Measurements from ENCODE around the gene SS18. TPM values are rescaled to one million over a fixed set of nuclear protein-coding genes. Genes with fewer than 3 reads are reported as not detected.

The SS18 gene
- total RNA-seq, 1 experiment from 2014 or later = 60.0 TPM

DNA sequence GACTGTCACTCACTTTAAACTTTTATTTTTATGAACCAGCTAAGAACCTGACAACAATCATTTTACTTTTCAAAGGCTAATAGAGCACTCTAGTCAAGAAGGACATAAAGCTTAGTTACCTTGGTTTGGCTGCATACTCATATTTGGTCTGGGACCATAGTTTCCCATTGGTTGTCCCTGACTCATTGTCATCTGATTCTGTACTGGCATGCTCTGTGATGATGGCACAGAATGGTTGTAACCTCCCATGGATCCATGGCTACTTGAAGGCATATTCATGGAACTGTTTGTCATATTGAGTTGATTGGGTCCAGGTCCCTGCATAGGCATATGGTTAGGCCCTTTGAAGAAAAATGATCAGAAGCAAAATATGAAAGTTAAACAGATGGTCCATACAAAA, 37.9 kb downstream of the SS18 start (continued):
- no peak for TF ChIP-seq RAD21 (IDR thresholded peaks at IDR 0.05; ENCODE audit: low read depth)
- no peak for TF ChIP-seq EGR1 (IDR thresholded peaks at IDR 0.05; ENCODE audit: low read depth)
- no peak for TF ChIP-seq YY1 (IDR thresholded peaks at IDR 0.05; ENCODE audit: extremely low read depth, insufficient replicate concordance, low read depth, low read length)
- no peak for TF ChIP-seq ZFX (IDR thresholded peaks at IDR 0.05)
- no peak for TF ChIP-seq ELF1 (IDR thresholded peaks at IDR 0.05; ENCODE audit: borderline replicate concordance, low read depth)
- no peak for TF ChIP-seq ZNF274 (IDR thresholded peaks at IDR 0.05; ENCODE audit: low read depth, low read length)
- TF ChIP-seq, protein P1, sequence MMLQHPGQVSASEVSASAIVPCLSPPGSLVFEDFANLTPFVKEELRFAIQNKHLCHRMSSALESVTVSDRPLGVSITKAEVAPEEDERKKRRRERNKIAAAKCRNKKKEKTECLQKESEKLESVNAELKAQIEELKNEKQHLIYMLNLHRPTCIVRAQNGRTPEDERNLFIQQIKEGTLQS (IDR thresholded peaks at IDR 0.05) = no peak
- no peak for TF ChIP-seq JUND (IDR thresholded peaks at IDR 0.05)

DNA sequence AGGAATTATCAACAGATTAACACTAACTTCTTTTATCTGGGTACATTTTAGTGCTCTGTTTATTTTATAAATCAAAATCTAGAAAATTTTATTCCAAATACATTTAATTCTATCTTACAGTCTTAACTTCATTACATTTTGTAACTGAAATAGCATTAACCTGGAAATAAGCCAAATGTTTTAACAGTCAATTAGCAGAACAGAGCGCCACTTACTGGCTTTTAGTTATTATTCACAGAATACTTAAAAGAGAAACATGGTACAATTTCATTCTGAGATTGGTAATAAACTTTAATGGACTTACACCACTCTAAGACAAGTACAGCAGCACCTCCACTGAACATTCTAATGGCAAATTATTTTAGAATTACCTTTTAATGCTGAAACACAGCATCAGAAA, 38.6 kb downstream of the SS18 start:
- ChIA-PET CTCF (no interaction called here), POLR2A (no interaction called here), RAD21 (ENCODE audit: low non-redundant PET in 1 of 2, low total read pairs in 2 of 2, uncharacterized antibody in 2 of 2, unreplicated experiment in 2 of 2) (no interaction called here)
- Histone ChIP-seq H3K27ac (ENCODE audit: low read depth, low read length) (no peak overlapping the region), H4K20me1 (ENCODE audit: insufficient read depth) (peaks cover 8% of the 10 kb centered on the region; the same call in 1 of the 2 replicates), H3K4me3 (replicated peaks in 1 of 2; ENCODE audit: low read depth in 1 of 2, low read length in 2 of 2) (no peak overlapping the region), H3K4me2 (ENCODE audit: low read length) (no peak overlapping the region), H3K4me1 (ENCODE audit: control insufficient read depth in 1 of 2, insufficient read depth in 2 of 2, low read length in 2 of 2) (no peaks in the 10 kb centered on the region), H2AFZ (ENCODE audit: low read depth, low read length, poor library complexity, severe bottlenecking) (no peak overlapping the region), H3K9me3 (ENCODE audit: control insufficient read depth in 1 of 2, insufficient read depth in 1 of 2, low read depth in 1 of 2, low read length in 2 of 2) (no peaks in the 10 kb centered on the region), H3K9me2 (ENCODE audit: insufficient read depth) (no peaks in the 10 kb centered on the region), H3K9ac (ENCODE audit: low read length) (no peak overlapping the region), H3K36me3 (ENCODE audit: control insufficient read depth in 1 of 2, insufficient read depth in 2 of 2, low read length in 2 of 2) (peaks cover 16 to 23% of the 10 kb centered on the region in 2 experiments), H3K27me3 (ENCODE audit: insufficient read depth, low read length) (no peaks in the 10 kb centered on the region), H3K79me2 (ENCODE audit: insufficient read depth, low read length) (peaks cover 38% of the 10 kb centered on the region)
- ATAC-seq (no peak), DNase-seq (ENCODE audit: low read depth, low spot score) (no peak)
- no TSS peak for BruUV-seq (replicated peaks)
- intact Hi-C loops (cut with micrococcal nuclease) = no loop called here
- TF ChIP-seq JUND (IDR thresholded peaks at IDR 0.05) (no peak), CEBPB (IDR thresholded peaks at IDR 0.05; ENCODE audit: low read depth) (no peak), CBX3 (IDR thresholded peaks at IDR 0.05; ENCODE audit: low read depth) (no peak), SP1 (IDR thresholded peaks at IDR 0.05; ENCODE audit: low read depth) (no peak), ZFX (IDR thresholded peaks at IDR 0.05) (no peak), ZNF274 (IDR thresholded peaks at IDR 0.05; ENCODE audit: low read depth, low read length) (no peak), EZH2 (IDR thresholded peaks at IDR 0.05) (no peak), YY1 (IDR thresholded peaks at IDR 0.05; ENCODE audit: extremely low read depth, insufficient replicate concordance, low read depth, low read length) (no peak), FOSL1 (IDR thresholded peaks at IDR 0.05; ENCODE audit: low read depth) (no peak)
- TF ChIP-seq, protein P2, sequence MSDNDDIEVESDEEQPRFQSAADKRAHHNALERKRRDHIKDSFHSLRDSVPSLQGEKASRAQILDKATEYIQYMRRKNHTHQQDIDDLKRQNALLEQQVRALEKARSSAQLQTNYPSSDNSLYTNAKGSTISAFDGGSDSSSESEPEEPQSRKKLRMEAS (IDR thresholded peaks at IDR 0.05) = no peak

All from HCT116 (cell line).